ENCODE results near the gene LYG2. TPM values are rescaled to one million over a fixed set of nuclear protein-coding genes. Genes with fewer than 3 reads are reported as not detected.

LYG2 gene
- total and polyA plus RNA-seq, 2 donors, result not detected

Small RNA genes lying within 50 kb of the gene (small RNA-seq; reads per million reads assigned to genes)
- not detected for gene AC092587.1

Other genes starting within 250 kb of the LYG2 start
- 1.5 TPM for gene C2orf15, start 114.0 kb downstream of the LYG2 start, total RNA-seq
- 0.60 TPM for gene C2orf15, start 114.0 kb downstream of the LYG2 start, polyA plus RNA-seq
- gene TSGA10, start 100.7 kb downstream of the LYG2 start, total RNA-seq, result 12.2 TPM
- 2.5 TPM for gene TSGA10, start 100.7 kb downstream of the LYG2 start, polyA plus RNA-seq
- gene LIPT1, start 100.7 kb downstream of the LYG2 start, total RNA-seq, result 13.6 TPM
- 9.0 TPM for gene LIPT1, start 100.7 kb downstream of the LYG2 start, polyA plus RNA-seq
- 31.6 TPM for gene MITD1, start 74.6 kb downstream of the LYG2 start, total RNA-seq
- 32.1 TPM for gene MITD1, start 74.6 kb downstream of the LYG2 start, polyA plus RNA-seq
- 46.3 TPM for gene MRPL30, start 74.5 kb downstream of the LYG2 start, total RNA-seq
- gene MRPL30, start 74.5 kb downstream of the LYG2 start, polyA plus RNA-seq, result 17.9 TPM
- 0.79 TPM for gene LYG1, start 45.5 kb upstream of the LYG2 start, total RNA-seq
- 1.5 TPM for gene LYG1, start 45.5 kb upstream of the LYG2 start, polyA plus RNA-seq
- gene TXNDC9, start 80.7 kb upstream of the LYG2 start, total RNA-seq, result 59.1 TPM
- gene TXNDC9, start 80.7 kb upstream of the LYG2 start, polyA plus RNA-seq, result 20.5 TPM
- gene EIF5B, start 81.7 kb upstream of the LYG2 start, total RNA-seq, result 30.5 TPM
- gene EIF5B, start 81.7 kb upstream of the LYG2 start, polyA plus RNA-seq, result 28.9 TPM
- 134 TPM for gene REV1, start 234.4 kb upstream of the LYG2 start, total RNA-seq
- 21.0 TPM for gene REV1, start 234.4 kb upstream of the LYG2 start, polyA plus RNA-seq